Measurements from ENCODE around the gene SCN1B.

DNA sequence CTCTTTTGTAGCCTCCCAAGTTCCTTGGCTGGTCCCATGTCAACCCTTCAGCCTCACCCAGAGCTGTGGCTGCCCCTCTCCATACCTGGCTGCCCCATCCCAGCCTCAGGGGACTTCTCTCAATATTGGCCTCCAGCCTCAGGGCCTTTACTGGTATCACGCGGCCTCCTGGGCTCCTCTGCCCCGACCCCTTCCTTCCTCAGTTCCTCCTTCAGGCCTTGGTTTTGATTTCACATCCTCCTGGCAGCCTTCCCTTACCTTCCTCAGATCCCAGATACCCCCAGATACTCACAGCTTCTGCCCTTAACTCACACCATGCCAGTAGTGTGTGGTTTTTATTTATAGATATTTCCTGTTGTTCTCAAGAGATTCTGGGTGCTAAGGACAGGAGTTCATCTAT, 12.8 kb upstream of the SCN1B start:
- TF ChIP-seq CTCF (IDR thresholded peaks at IDR 0.05; ENCODE audit: poor library complexity, severe bottlenecking): no peak
- no peak for TF ChIP-seq POLR2AphosphoS5 (IDR thresholded peaks at IDR 0.05)
- no peak for TF ChIP-seq SMC3 (conservative IDR thresholded peaks at IDR 0.05; ENCODE audit: poor library complexity)
- no peak for TF ChIP-seq TAF1 (IDR thresholded peaks at IDR 0.05; ENCODE audit: low read depth)
- TF ChIP-seq MXI1 (conservative IDR thresholded peaks at IDR 0.05; ENCODE audit: poor library complexity, severe bottlenecking): no peak

Measured in neural cell (in vitro differentiated cells).